GM18511 (cell line): Measurements from ENCODE around the gene ELP4.
"Not testable (repeated sequence)": the region's sequence is repeated elsewhere in the genome, so short reads cannot be mapped to it uniquely, and the experiment has no call there.

Experiments
- ATAC-seq: cut with Tn5 transposase; IDR thresholded peaks from one replicate; pipeline ENCODE4 v1.9.1; 2021; ENCODE audit warnings: mild to moderate bottlenecking, moderate library complexity; ENCODE audit not compliant: unreplicated experiment

Gene ELP4

GRCh38 chr11:31692466-31692865 lies 182.9 kb downstream of the ELP4 start:
- no peak for ATAC-seq

- ATAC-seq, result peak; percentile 99
Measured at GRCh38 chr11:31697049-31697448, 187.5 kb downstream of the ELP4 start.

DNA sequence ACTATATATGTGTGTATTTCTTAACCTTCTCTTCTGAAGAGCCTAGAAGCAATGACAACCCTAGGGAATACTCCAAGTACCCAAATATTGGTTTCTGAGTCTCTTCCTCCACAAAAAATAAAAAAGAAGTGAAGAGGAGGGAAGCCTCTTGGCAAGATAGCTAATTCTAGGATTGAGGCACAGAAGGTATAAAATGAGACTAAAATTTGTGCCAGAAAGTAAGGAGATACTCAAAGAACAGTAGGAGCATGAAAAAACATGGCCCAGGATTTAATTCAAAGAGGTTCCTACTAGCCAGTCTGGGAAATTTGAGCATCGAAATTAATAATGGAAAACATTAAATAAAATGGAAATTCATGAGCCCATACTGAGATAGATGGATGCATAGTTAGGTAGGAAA lies 189.5 kb downstream of the ELP4 start:
- no peak for ATAC-seq

- ATAC-seq, result no peak
Measured at GRCh38 chr11:31702966-31703365, 193.4 kb downstream of the ELP4 start.

DNA sequence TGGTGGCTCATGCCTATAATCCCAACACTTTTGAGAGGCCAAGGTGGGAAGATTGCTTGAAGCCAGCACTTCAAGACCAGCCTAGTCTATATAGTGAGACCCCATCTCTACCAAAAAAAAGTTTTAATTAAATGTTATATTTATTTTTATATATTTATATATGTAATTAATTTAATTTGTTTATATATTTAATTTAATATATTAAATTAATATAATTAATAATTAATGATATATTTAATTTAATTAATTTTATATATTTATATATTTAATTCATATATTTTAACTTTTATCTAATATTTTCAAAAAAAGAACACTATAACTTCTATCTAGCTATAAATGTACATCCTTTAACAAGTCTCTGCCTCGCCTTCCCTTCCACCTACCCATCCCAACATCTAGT lies 196.8 kb downstream of the ELP4 start:
- no peak for ATAC-seq

DNA sequence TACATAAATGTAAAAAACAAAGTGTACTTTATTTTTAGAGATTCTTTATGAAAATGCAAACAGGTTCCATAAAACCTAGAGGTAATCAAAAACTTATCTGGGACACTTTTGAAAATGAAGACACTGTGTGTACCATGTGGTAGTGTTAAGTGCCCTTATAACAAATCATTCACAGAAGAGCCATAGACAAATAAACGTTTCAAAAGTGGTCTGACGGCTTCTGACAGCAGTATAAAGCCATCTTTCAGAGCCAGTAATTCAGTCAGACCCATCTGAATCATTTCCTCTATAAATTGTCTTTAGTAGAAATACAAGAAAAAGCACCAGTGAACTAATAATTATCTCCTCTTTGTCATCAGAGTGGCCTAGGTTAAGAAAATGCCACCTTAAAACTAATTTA lies 201.6 kb downstream of the ELP4 start:
- no peak for ATAC-seq

GRCh38 chr11:31712851-31713250 lies 203.3 kb downstream of the ELP4 start:
- no peak for ATAC-seq

DNA sequence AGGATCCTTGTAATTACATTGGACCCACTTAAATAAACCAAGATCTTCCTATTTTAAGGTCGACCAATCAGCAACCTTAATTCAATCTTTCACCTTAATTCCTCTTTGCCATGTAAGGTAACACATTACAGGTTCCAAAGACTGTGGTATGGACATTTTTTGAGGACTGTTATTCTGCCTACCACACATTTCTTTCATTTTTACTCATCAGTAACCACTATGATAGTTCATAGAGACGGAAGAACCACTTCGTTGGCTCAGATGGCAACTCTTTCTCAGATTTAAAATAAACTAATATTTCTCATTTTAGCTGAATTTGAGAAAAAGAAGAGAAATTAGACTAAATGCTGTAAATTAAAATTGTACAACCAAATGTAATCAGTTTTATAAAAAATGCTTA lies 205.3 kb downstream of the ELP4 start:
- ATAC-seq, result peak; percentile 83

DNA sequence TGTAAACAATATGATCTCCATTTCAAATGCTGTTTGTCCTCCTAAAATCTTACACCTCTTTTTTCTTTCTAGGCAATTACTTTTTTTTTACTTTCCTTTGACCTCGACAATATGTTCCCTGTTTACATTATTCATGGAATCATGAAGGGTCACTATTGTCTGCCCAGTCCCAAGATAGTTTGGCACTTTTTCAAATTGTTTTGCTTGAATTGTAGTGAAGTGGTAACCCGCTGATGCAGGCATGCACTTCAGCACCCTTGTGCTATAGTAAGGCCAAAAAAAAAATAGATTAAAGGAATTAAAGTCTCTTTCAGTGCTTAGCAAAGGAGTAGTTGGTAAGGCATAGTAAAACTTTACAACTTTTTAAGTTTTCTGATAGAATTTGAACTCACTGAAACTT lies 210.7 kb downstream of the ELP4 start:
- no peak for ATAC-seq

DNA sequence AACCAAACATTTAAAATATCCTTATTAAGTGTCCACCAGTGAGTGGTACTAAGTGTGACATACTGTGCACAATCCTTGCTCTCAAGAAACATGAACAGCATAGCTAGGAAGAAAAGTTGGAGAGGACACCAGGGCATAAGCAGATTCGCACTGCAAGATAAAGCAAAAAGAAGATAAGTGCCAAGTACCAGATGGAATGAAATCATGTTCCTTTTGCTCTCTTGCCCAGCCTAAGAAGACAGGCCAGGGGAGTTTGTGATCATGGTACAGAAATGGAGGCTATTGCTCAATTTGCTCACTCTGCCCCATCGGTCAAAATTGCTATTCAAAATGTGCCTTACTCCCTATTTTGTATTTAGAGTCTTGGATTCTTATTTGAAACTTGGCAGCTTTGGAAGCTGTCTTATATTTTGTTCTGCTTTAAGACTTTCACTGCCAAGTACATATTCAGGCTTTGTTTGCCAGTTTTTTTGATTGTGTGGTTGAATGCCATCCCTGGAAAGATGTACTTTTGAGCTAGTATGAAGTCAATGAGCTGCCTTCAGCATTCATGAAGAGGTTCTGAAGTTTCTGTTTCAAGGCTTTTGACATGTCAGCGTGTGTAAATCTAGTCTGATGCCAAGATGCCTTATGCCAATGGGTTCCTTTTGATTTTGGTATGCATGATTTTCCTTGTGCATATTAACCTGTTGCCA lies 211.3 kb downstream of the ELP4 start:
- ATAC-seq, result no peak

DNA sequence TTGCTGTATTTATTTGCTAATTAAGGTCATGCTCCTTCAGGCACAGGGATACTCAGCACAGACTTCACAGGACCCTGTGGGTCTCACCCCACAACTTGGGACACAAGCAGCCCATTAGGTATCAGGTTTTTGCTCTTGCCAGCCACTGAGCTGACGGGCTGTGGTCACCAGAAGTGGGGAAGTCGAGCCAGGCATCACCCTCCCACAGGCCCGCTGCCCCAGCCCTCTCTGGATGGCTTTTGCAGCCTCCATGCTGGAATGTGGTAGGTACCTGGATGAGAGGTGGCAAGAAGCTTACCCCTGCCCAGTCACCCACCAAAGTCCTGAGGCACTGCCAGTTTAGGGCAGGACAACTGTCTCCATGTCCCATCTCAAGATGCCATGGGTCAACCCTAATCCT lies 213.2 kb downstream of the ELP4 start:
- no peak for ATAC-seq

GRCh38 chr11:31725176-31725575 lies 215.6 kb downstream of the ELP4 start:
- ATAC-seq, result no peak

GRCh38 chr11:31728432-31728831 lies 218.9 kb downstream of the ELP4 start:
- no peak for ATAC-seq

- no peak for ATAC-seq
Measured at GRCh38 chr11:31740131-31740530, 230.6 kb downstream of the ELP4 start.

GRCh38 chr11:31740731-31741368 lies 231.3 kb downstream of the ELP4 start:
- not testable (repeated sequence) for ATAC-seq

DNA sequence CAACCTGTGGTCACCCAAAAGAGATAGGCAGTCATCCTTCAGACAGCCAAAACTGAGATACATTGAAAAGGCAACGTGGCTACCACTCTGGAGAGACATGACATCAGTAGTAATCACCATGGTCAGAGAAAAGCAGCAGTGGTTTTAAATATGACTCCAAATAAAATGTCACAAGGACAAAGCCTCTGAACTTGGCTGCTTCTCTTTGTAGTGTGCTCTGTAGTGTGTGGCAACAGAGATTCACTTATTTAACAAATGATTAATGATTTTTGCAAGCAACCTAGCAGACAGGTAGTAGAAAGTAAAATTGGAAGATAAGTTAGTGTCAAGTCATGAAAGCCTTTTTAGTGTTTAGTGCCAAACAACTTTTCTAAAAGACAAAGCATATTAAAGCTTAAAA lies 238.0 kb downstream of the ELP4 start:
- no peak for ATAC-seq

GRCh38 chr11:31757260-31757835 lies 247.8 kb downstream of the ELP4 start:
- no peak for ATAC-seq

DNA sequence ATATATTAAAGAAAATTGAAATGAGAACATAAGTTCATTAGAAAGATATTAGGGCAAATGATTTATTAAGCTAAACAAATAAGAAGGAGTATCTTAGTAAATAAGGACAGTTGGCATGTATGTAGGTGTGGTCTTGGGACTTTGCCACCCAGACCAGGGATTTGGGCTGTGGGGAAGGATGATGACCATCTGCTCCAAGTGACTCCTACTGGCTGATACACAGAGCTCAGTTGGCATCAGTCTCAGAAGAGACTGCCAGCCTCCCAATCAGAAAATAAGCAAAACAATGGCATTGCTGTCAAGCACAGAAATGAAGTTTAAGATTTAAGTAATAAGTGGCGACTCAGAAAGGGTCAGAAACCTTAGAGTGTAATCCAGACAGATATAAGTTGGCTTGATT lies 252.1 kb downstream of the ELP4 start:
- ATAC-seq, result no peak

DNA sequence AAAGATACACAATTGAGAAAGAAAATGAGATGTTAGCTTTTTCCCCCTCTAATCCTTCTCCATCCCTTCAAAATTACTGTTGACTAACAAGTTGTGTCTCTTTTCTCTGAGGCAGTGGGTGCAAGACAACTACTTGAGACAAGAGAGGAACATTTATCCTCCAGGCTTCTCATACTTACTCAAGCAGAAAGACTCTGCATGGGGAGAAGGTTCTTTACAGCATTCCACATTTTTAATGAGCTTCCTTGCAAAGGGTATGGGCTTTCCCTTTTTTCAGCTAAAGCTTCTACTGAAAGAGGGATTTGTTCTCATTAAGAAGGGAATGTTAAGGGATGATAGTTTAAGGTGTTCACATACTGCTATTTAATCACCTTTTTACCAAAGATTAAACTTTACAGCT lies 253.7 kb downstream of the ELP4 start:
- ATAC-seq, result no peak

- no peak for ATAC-seq
Measured at GRCh38 chr11:31764261-31764660, 254.7 kb downstream of the ELP4 start.

DNA sequence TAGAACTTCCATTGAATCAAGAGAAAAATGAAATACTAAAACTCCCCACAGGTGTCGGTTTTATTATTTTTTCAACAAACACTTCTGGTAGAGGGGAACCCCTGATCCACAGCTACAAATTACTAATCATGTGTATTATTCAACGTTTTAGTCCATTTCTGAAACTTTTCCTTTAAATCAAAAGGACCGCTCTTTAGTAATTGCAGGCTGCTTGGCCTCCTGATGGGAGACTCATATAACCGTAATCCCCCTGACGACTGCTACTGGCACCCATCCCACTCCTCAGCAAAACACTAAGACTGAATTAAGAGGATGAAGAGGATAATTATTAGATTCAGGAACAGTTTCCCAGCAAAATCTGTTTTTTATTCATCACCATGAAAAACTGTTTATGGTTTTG lies 255.2 kb downstream of the ELP4 start:
- no peak for ATAC-seq

DNA sequence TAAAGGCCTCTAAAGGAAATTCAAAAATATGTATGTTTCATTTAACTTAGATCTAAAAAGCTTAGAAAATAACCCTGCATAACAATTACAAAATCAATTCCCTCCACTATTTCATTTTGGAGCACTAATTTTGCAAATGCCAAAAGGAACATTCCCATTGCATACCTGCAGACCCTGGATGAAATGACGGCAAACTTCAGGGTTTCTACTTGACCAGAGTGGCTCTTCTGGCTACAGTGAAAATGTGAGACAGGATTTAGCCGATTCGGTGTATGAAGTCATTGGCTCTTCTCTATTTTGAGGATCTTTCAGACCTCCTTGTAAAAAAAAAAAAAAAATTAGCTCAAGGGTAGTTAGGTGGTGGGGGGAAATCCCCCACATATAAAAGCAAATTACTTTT lies 257.5 kb downstream of the ELP4 start:
- ATAC-seq, result no peak

DNA sequence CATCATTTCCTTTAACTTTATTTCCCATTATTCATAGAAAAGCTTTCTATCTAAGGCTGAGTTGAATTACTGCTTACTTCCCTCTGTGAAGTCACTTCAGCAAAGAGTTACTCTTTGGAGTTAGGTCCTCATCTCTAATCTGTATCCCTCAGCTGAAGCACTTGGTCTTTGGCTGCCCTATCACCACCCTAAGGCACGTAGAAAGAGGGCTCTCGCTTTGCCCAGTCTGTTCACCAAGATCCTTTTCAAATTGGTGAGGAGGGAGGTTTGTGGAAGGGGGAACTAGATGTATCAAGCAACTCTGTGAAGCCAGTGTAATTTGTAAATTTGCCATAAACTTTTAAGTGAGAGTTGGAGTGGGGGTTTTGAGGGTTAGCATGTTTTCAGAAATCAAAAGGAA lies 258.1 kb downstream of the ELP4 start:
- no peak for ATAC-seq
